ENCODE measurements around the gene ADGRL1. TPM values are rescaled to one million over a fixed set of nuclear protein-coding genes. Genes with fewer than 3 reads are reported as not detected.

The ADGRL1 gene
- total and polyA plus RNA-seq, 9 of the 15 experiments (the other 6 are each of a cell fraction or from before 2014, with no cell fraction given) = 0.14 to 37.0 (median 8.6) TPM

GRCh38 chr19:14113762-14114414 is 92.1 kb downstream of the ADGRL1 start:
- no peaks in the 10 kb centered on the region for H3K27me3 ChIP-seq (ENCODE audit: control insufficient read depth in 2 of 2, insufficient read depth in 2 of 2, low read length in 2 of 2)
- peaks cover 38 to 56% of the 10 kb centered on the region in 2 experiments; a peak in 4 of 5 replicates for H3K4me1 ChIP-seq (replicated peaks in 1 of 2; ENCODE audit: control insufficient read depth in 2 of 2, insufficient read depth in 2 of 2, low read length in 2 of 2)
- peak overlapping the region; percentile 31 to 62; a peak in 3 of 4 replicates for H3K9ac ChIP-seq (ENCODE audit: insufficient read depth in 1 of 2, low read depth in 2 of 2, low read length in 2 of 2)
- ChIA-PET CTCF (ENCODE audit: low intra/inter-chr PET ratio) (interaction anchor here (2.8 kb wide), 1 partner anchor 234 kb away, joined by 12 read pairs; no protein-coding TSS in a partner anchor), POLR2A (interaction anchor here (0.6 to 2.0 kb wide), 6 partner anchors 21 to 1286 kb away, joined by 3 to 5 read pairs (median 4); partner anchors contain the start of gene ASF1B)
- peak overlapping the region; percentile 75 for H3K4me2 ChIP-seq (ENCODE audit: insufficient read depth, low read length)
- peak overlapping the region; percentile 44; the same call in 1 of the 2 replicates for H2AFZ ChIP-seq (ENCODE audit: low read depth, low read length)
- peaks cover 4% of the 10 kb centered on the region for H3K9me1 ChIP-seq (ENCODE audit: control insufficient read depth, insufficient read depth, low read length)
- ATAC-seq = peak; percentile 48
- BruUV-seq (replicated peaks) = no TSS peak
- H3K4me3 ChIP-seq = peak overlapping the region; percentile 41
- no peaks in the 10 kb centered on the region for H3K9me3 ChIP-seq (replicated peaks; ENCODE audit: control insufficient read depth, insufficient read depth, low read depth, low read length)
- intact Hi-C loops (cut with micrococcal nuclease) = no loop called here
- no peak overlapping the region for H3K27ac ChIP-seq (ENCODE audit: extremely low read depth, low read depth, low read length)
- FAIRE-seq = peak; percentile 94
- 36% methylated on average over 18 of the region's 18 CpGs for WGBS (ENCODE audit: insufficient coverage, low coverage, missing lambda C conversion rate)
- peak; percentile 77 to 91 (median 82) for DNase-seq (ENCODE audit: extremely low read depth in 1 of 4, low spot score in 3 of 4)
- peaks cover under 1% of the 10 kb centered on the region; the same call in 2 of the 3 replicates for H3K36me3 ChIP-seq (ENCODE audit: control insufficient read depth, insufficient read depth, low read length)
- H3K79me2 ChIP-seq (ENCODE audit: control insufficient read depth, insufficient read depth, low read length) = peaks cover 24% of the 10 kb centered on the region
- in situ Hi-C loops (cut with MboI) = no loop called here
- no peaks in the 10 kb centered on the region for H4K20me1 ChIP-seq (replicated peaks; ENCODE audit: control insufficient read depth, insufficient read depth, low read length)
- 0 out of 2 replicates have a peak, but pooled peaks have one; percentile 27 for TF ChIP-seq PHB2 (IDR thresholded peaks at IDR 0.05; ENCODE audit: low read depth)
- 0 out of 2 replicates have a peak, but pooled peaks have one; percentile 35 for TF ChIP-seq POLR2G (IDR thresholded peaks at IDR 0.05; ENCODE audit: low read depth, low read length)
- TF ChIP-seq CHD4 (IDR thresholded peaks at IDR 0.05; ENCODE audit: insufficient read depth, insufficient replicate concordance, low read depth, low read length, poor library complexity, severe bottlenecking) = peak; percentile 26
- no peak for TF ChIP-seq SMARCC2 (IDR thresholded peaks at IDR 0.05; ENCODE audit: low read depth)
- TF ChIP-seq RCOR1 (IDR thresholded peaks at IDR 0.05; ENCODE audit: borderline replicate concordance in 1 of 2, low read depth in 2 of 2, low read length in 2 of 2) = peak; percentile 68 to 95; a peak in 3 of 4 replicates
- 0 out of 2 replicates have a peak, but pooled peaks have one; percentile 33 for TF ChIP-seq EP300 (IDR thresholded peaks at IDR 0.05; ENCODE audit: low read length)
- no peak for TF ChIP-seq GTF2E2 (tag; IDR thresholded peaks at IDR 0.05)
- peak; percentile 51; the same call in 1 of the 2 replicates for TF ChIP-seq ZNF511 (CRISPR knock-in tag; IDR thresholded peaks at IDR 0.05)
- peak; percentile 57; the same call in 1 of the 2 replicates for TF ChIP-seq ZBTB17 (CRISPR knock-in tag; IDR thresholded peaks at IDR 0.05)
- TF ChIP-seq DNMT1 (IDR thresholded peaks at IDR 0.05) = no peak
- peak; percentile 77 for TF ChIP-seq XRCC5 (IDR thresholded peaks at IDR 0.05; ENCODE audit: low read depth, low read length)
- TF ChIP-seq HDAC2 (IDR thresholded peaks at IDR 0.05) = peak; percentile 89
- peak; percentile 69; the same call in 1 of the 2 replicates for TF ChIP-seq DMBX1 (CRISPR knock-in tag; IDR thresholded peaks at IDR 0.05; ENCODE audit: borderline replicate concordance)
- no peak for TF ChIP-seq SP2 (IDR thresholded peaks at IDR 0.05; ENCODE audit: extremely low read depth, low read depth, low read length, poor library complexity, severe bottlenecking)
- no peak for TF ChIP-seq ZNF277 (CRISPR knock-in tag; IDR thresholded peaks at IDR 0.05; ENCODE audit: borderline replicate concordance)
- no peak for TF ChIP-seq SPI1 (IDR thresholded peaks at IDR 0.05; ENCODE audit: borderline replicate concordance, low read depth, low read length)
- peak in 1 of 2 experiments; percentile 68; a peak in 1 of 4 replicates for TF ChIP-seq TBL1XR1 (IDR thresholded peaks at IDR 0.05; ENCODE audit: low read length in 2 of 2)
- TF ChIP-seq ZNF778 (CRISPR knock-in tag; IDR thresholded peaks at IDR 0.05) = no peak
- no peak for TF ChIP-seq ZNF764 (CRISPR knock-in tag; IDR thresholded peaks at IDR 0.05; ENCODE audit: low read depth)
- TF ChIP-seq ZNF316 (IDR thresholded peaks at IDR 0.05) = no peak
- TF ChIP-seq CBX1 (IDR thresholded peaks at IDR 0.05; ENCODE audit: low read depth) = peak; percentile 89
- TF ChIP-seq SMAD4 (CRISPR knock-in tag; conservative IDR thresholded peaks at IDR 0.05) = peak; percentile 71
